ENCODE measurements around the gene COL27A1.

DNA sequence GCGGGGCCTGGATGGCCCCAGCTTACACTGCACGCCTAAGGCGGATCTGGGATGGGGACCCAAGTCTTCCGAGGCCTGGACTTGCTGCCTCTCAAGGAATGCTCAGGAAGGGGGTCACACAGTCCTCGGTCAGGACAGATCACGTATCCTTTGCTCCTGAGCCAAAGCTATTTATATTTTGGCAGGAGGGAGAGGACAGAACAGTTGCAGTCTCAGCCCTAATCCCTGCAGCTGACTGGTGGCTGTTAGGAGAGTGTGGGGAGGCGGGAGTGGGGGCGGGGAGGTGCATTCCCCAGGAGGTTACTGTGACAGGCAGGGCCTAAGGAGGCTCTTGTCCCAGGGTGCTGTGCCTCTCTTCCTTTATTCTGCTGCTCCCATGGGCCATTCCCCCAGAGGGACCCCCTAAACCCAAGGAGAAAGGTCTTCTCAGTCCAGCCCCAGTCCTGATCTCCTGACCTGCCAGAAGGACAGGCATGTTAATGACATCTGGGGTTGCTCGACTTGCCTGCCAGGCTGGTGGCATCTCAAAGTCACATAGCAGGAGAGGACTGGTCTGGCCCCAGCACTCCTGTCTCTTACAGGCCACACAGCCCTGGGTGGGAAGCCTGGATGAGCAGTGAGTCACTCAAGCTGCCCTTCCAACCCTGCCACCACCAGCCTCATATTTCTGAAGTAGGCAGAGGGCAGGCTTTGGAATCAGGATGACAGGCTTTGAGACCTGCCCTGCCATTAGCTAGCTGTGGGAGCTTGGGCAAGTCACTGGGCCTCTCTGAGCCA is 51.9 kb downstream of the COL27A1 start:
- TF ChIP-seq SNAI2 (CRISPR knock-in tag; IDR thresholded peaks at IDR 0.05) (no peak), TOX (CRISPR knock-in tag; IDR thresholded peaks at IDR 0.05; ENCODE audit: borderline replicate concordance) (no peak), ARNTL (CRISPR knock-in tag; IDR thresholded peaks at IDR 0.05; ENCODE audit: borderline replicate concordance, low read depth) (no peak), ZFP3 (CRISPR knock-in tag; IDR thresholded peaks at IDR 0.05) (no peak), PPARA (CRISPR knock-in tag; IDR thresholded peaks at IDR 0.05; ENCODE audit: borderline replicate concordance) (no peak), ESRRG (CRISPR knock-in tag; IDR thresholded peaks at IDR 0.05) (no peak), ZFP30 (CRISPR knock-in tag; IDR thresholded peaks at IDR 0.05) (no peak), GLIS3 (CRISPR knock-in tag; IDR thresholded peaks at IDR 0.05) (no peak), ZC3H10 (CRISPR knock-in tag; IDR thresholded peaks at IDR 0.05) (no peak)
- TF ChIP-seq, protein P1, sequence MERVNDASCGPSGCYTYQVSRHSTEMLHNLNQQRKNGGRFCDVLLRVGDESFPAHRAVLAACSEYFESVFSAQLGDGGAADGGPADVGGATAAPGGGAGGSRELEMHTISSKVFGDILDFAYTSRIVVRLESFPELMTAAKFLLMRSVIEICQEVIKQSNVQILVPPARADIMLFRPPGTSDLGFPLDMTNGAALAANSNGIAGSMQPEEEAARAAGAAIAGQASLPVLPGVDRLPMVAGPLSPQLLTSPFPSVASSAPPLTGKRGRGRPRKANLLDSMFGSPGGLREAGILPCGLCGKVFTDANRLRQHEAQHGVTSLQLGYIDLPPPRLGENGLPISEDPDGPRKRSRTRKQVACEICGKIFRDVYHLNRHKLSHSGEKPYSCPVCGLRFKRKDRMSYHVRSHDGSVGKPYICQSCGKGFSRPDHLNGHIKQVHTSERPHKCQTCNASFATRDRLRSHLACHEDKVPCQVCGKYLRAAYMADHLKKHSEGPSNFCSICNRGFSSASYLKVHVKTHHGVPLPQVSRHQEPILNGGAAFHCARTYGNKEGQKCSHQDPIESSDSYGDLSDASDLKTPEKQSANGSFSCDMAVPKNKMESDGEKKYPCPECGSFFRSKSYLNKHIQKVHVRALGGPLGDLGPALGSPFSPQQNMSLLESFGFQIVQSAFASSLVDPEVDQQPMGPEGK (CRISPR knock-in tag; IDR thresholded peaks at IDR 0.05; ENCODE audit: borderline replicate concordance), result no peak
- TF ChIP-seq, protein P2, sequence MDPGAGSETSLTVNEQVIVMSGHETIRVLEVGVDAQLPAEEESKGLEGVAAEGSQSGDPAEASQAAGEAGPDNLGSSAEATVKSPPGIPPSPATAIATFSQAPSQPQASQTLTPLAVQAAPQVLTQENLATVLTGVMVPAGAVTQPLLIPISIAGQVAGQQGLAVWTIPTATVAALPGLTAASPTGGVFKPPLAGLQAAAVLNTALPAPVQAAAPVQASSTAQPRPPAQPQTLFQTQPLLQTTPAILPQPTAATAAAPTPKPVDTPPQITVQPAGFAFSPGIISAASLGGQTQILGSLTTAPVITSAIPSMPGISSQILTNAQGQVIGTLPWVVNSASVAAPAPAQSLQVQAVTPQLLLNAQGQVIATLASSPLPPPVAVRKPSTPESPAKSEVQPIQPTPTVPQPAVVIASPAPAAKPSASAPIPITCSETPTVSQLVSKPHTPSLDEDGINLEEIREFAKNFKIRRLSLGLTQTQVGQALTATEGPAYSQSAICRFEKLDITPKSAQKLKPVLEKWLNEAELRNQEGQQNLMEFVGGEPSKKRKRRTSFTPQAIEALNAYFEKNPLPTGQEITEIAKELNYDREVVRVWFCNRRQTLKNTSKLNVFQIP (CRISPR knock-in tag; IDR thresholded peaks at IDR 0.05; ENCODE audit: borderline replicate concordance, low read depth), result no peak
- TF ChIP-seq, protein P3, sequence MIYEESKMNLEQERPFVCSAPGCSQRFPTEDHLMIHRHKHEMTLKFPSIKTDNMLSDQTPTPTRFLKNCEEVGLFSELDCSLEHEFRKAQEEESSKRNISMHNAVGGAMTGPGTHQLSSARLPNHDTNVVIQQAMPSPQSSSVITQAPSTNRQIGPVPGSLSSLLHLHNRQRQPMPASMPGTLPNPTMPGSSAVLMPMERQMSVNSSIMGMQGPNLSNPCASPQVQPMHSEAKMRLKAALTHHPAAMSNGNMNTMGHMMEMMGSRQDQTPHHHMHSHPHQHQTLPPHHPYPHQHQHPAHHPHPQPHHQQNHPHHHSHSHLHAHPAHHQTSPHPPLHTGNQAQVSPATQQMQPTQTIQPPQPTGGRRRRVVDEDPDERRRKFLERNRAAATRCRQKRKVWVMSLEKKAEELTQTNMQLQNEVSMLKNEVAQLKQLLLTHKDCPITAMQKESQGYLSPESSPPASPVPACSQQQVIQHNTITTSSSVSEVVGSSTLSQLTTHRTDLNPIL (CRISPR knock-in tag; IDR thresholded peaks at IDR 0.05; ENCODE audit: low read depth), result no peak
